GM18873 (cell line): Measurements from ENCODE around the gene OR11H7.
"Not testable (repeated sequence)": the region's sequence is repeated elsewhere in the genome, so short reads cannot be mapped to it uniquely, and the experiment has no call there.

ENCODE experiments used
- ATAC-seq: cut with Tn5 transposase; IDR thresholded peaks from one replicate; pipeline ENCODE4 v1.9.1; 2021; ENCODE audit warnings: mild to moderate bottlenecking, moderate library complexity, moderate number of reproducible peaks; ENCODE audit not compliant: unreplicated experiment, low FRiP score

The OR11H7 gene

GRCh38 chr14:20277409-20277808 is 48.6 kb downstream of the OR11H7 start:
- ATAC-seq: no peak

- no peak for ATAC-seq
Observed at GRCh38 chr14:20278414-20278813, 49.6 kb downstream of the OR11H7 start.

DNA sequence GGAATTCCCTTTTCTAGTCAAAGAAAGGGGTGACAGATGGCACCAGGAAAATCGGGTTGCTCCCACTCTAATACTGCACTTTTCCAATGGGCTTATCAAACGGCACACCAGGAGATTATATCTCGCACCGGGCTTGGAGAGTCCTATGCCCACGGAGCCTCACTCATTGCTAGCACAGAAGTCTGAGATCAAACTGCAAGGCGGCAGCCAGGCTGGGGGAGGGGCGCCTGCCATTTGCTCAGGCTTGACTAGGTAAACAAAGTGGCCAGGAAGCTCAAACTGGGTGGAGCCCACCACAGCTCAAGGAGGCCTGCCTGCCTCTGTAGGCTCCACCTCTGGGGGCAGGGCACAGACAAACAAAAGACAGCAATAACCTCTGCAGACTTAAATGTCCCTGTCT is 51.5 kb downstream of the OR11H7 start:
- not testable (repeated sequence) for ATAC-seq
